Hepatocyte (in vitro differentiated cells): ENCODE data around the gene RAB8A. TPM values are rescaled to one million over a fixed set of nuclear protein-coding genes. Genes with fewer than 3 reads are reported as not detected.

ENCODE experiments used
- DNase-seq: peaks from one replicate; pipeline ENCODE4 v3.0.0-alpha.2; 2016; ENCODE audit warnings: low spot score
- H2AFZ ChIP-seq: fragments of 200-600 bp; sonication (generic); 2 replicates; pipeline ENCODE4 v1.6.0; 2016; ENCODE audit warnings: antibody characterized with exemption, mild to moderate bottlenecking
- H3K27ac ChIP-seq: fragments of 200-600 bp; sonication (generic); 2 replicates; pipeline ENCODE4 v1.5.1; 2016; ENCODE audit warnings: mild to moderate bottlenecking
- H3K27me3 ChIP-seq: fragments of 200-600 bp; sonication (generic); 2 replicates; pipeline ENCODE4 v1.6.1; 2016
- H3K36me3 ChIP-seq: fragments of 200-600 bp; sonication (generic); replicated peaks from 2 replicates; pipeline ENCODE4 v1.5.1; 2016; ENCODE audit warnings: low read depth; ENCODE audit not compliant: insufficient read depth
- H3K4me1 ChIP-seq: fragments of 200-600 bp; sonication (generic); 2 replicates; pipeline ENCODE4 v1.5.1; 2016; ENCODE audit warnings: mild to moderate bottlenecking, moderate library complexity; ENCODE audit not compliant: insufficient read depth
- H3K4me2 ChIP-seq: fragments of 200-600 bp; sonication (generic); 2 replicates; pipeline ENCODE4 v1.6.0; 2016
- H3K4me3 ChIP-seq: fragments of 200-600 bp; sonication (generic); 2 replicates; pipeline ENCODE4 v1.5.1; 2016; ENCODE audit warnings: mild to moderate bottlenecking
- H3K79me2 ChIP-seq: fragments of 200-600 bp; sonication (generic); 2 replicates; pipeline ENCODE4 v1.6.0; 2017; ENCODE audit warnings: mild to moderate bottlenecking
- H3K9me2 ChIP-seq: fragments of 200-600 bp; sonication (generic); replicated peaks from 2 replicates; pipeline ENCODE4 v1.6.0; 2017; ENCODE audit warnings: mild to moderate bottlenecking; ENCODE audit not compliant: insufficient read depth
- H3K9me3 ChIP-seq: fragments of 200-600 bp; sonication (generic); 2 replicates; pipeline ENCODE4 v1.5.1; 2016; ENCODE audit warnings: low read depth, mild to moderate bottlenecking
- H4K20me1 ChIP-seq: fragments of 200-600 bp; sonication (generic); 2 replicates; pipeline ENCODE4 v1.6.0; 2016; ENCODE audit warnings: mild to moderate bottlenecking; ENCODE audit not compliant: insufficient read depth, poor library complexity, severe bottlenecking
- EZH2 ChIP-seq: fragments of 200-600 bp; sonication (generic); IDR thresholded peaks from 2 replicates; pipeline ENCODE4 v1.6.1; 2016; ENCODE audit warnings: antibody characterized with exemption, mild to moderate bottlenecking, borderline replicate concordance
- EZH2phosphoT487 ChIP-seq: fragments of 200-600 bp; sonication (generic); IDR thresholded peaks from one replicate; pipeline ENCODE4 v1.6.1; 2018; ENCODE audit warnings: antibody characterized with exemption, mild to moderate bottlenecking, low read depth, moderate library complexity; ENCODE audit not compliant: unreplicated experiment, severe bottlenecking
- WGBS: methylation state at CpG from one replicate; pipeline ENCODE4 v1.1.6; 2016; ENCODE audit warnings: low lambda C conversion rate; ENCODE audit errors: missing lambda C conversion rate; 5-methylcytosine and 5-hydroxymethylcytosine counted together
- polyA plus RNA-seq: library from polyadenylated mRNA; unstranded; fragments of >200 nt; fragmentation: Nextera tagmentation; extraction: Ambion mirVana; gene quantifications from 2 replicates; pipeline ENCODE4 v1.2.1, GENCODE V29; 2016
- total RNA-seq: library from RNA; depleted of rRNA; stranded (reverse); fragments of >200 nt; gene quantifications from 2 replicates; pipeline ENCODE4 v1.2.3, GENCODE V29; 2014
- TF ChIP-seq, protein P1 (sequence below): fragments of 200-600 bp; sonication (generic); IDR thresholded peaks from 2 replicates; pipeline ENCODE4 v1.5.1; 2016; ENCODE audit warnings: antibody characterized with exemption, mild to moderate bottlenecking; ENCODE audit not compliant: poor library complexity

The RAB8A gene
- total and polyA plus RNA-seq, 2 experiments from 2014 or later = 60.2 to 89.5 TPM

DNA sequence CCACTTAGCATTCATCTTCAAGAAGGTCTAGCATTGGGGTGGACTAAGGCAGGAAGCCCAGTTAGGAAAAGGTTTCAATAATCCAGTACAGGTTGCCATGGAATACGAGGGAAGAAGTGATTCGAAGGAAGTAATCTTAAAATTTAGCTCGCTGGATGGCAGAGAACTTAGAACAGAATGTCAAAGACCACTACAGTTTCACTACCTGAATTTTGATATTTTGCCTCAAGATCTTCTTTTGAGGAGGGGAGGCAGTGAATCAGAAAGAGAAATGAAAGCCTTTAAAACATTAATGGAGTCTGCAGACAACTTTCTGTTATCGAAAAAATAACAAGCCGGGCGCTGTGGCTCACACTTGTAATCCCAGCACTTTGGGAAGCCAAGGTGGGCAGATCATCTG, 7.0 kb upstream of the RAB8A start:
- Histone ChIP-seq H3K9me2 (no peaks in the 10 kb centered on the region), H3K36me3 (no peaks in the 10 kb centered on the region), H3K9me3 (no peaks in the 10 kb centered on the region), H2AFZ (no peak overlapping the region), H3K4me2 (no peak overlapping the region), H3K4me1 (peaks cover 7% of the 10 kb centered on the region), H3K4me3 (no peak overlapping the region), H3K27me3 (no peaks in the 10 kb centered on the region), H3K79me2 (peaks cover 4% of the 10 kb centered on the region), H4K20me1 (no peaks in the 10 kb centered on the region), H3K27ac (no peak overlapping the region)
- DNase-seq = no peak
- WGBS = 95% methylated on average over 6 of the region's 6 CpGs
- no peak for TF ChIP-seq EZH2phosphoT487
- no peak for TF ChIP-seq EZH2
- TF ChIP-seq, protein P1, sequence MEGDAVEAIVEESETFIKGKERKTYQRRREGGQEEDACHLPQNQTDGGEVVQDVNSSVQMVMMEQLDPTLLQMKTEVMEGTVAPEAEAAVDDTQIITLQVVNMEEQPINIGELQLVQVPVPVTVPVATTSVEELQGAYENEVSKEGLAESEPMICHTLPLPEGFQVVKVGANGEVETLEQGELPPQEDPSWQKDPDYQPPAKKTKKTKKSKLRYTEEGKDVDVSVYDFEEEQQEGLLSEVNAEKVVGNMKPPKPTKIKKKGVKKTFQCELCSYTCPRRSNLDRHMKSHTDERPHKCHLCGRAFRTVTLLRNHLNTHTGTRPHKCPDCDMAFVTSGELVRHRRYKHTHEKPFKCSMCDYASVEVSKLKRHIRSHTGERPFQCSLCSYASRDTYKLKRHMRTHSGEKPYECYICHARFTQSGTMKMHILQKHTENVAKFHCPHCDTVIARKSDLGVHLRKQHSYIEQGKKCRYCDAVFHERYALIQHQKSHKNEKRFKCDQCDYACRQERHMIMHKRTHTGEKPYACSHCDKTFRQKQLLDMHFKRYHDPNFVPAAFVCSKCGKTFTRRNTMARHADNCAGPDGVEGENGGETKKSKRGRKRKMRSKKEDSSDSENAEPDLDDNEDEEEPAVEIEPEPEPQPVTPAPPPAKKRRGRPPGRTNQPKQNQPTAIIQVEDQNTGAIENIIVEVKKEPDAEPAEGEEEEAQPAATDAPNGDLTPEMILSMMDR = no peak

DNA sequence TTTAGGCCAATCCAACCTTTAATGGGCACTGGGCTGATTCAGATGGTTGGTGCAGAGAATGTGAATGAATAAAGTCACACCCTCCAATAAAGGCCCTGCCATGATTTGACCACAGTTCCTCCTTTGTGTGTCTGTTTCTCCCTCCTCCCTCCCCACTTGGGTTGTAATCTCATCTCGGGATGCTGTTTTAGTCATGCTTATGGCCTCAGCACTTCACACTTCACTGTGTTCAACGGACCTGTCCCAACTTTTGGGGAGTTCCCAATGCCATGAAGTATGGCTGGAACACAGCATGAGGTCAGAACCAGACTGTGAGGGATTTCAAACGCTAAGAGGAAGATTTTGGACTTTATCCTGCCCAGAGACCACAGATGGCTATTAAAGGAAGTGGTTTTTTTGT, 5.6 kb upstream of the RAB8A start:
- no peak overlapping the region for H3K4me2 ChIP-seq
- peaks cover 7% of the 10 kb centered on the region for H3K4me1 ChIP-seq
- WGBS = 22% methylated on average over 3 of the region's 3 CpGs
- TF ChIP-seq EZH2 (no peak), EZH2phosphoT487 (no peak)
- TF ChIP-seq, protein P1 = no peak
- no peak overlapping the region for H2AFZ ChIP-seq
- H3K79me2 ChIP-seq = no peaks in the 10 kb centered on the region
- no peaks in the 10 kb centered on the region for H3K9me3 ChIP-seq
- no peaks in the 10 kb centered on the region for H3K9me2 ChIP-seq
- no peaks in the 10 kb centered on the region for H3K36me3 ChIP-seq
- no peak overlapping the region for H3K4me3 ChIP-seq
- no peak overlapping the region for H3K27ac ChIP-seq
- no peaks in the 10 kb centered on the region for H3K27me3 ChIP-seq
- no peak for DNase-seq
- no peaks in the 10 kb centered on the region for H4K20me1 ChIP-seq

DNA sequence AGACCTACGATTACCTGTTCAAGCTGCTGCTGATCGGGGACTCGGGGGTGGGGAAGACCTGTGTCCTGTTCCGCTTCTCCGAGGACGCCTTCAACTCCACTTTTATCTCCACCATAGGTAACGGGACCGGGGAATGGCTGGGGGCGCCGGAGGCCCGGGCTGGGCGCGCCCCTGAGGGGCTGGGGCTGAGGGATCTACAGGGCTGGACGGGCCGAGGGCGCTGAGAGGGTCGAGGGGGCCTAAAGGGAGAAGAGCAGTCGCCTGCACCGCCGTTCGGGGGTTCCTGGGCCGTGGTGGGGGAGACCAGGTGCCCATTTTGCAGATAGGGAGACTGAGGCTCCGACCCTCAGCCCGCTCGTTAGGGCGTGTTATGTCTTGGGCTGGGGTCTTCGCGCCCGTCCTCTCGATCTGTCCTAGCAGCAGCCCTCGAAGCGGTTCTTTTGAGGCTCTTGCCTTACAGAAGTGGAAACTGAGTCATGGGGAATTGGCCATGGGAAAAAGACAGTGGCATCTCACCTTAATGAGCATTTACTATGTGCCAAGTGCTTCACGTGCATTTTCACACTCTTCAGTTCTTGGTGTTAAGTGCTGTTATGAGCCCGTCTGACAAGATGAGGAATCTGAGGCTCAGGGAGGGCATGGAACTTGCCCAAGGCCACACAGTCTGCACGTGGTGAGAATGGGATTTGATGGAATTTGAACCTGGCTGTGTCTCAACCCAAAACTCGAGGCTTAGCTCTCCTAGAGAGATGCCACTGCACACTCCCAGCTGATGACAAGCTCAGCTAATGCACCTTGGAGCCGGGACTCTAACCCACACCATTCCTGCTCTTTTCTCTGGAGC, 442 bp downstream of the RAB8A start:
- no peak for DNase-seq
- Histone ChIP-seq H3K27me3 (no peaks in the 10 kb centered on the region), H3K27ac (peak overlapping the region; percentile 84), H3K4me1 (peaks cover 12% of the 10 kb centered on the region), H3K9me2 (no peaks in the 10 kb centered on the region), H3K9me3 (no peaks in the 10 kb centered on the region), H4K20me1 (peaks cover 9% of the 10 kb centered on the region), H3K4me3 (peak overlapping the region; percentile 59), H3K4me2 (peak overlapping the region; percentile 95), H2AFZ (peak overlapping the region; percentile 24), H3K36me3 (no peaks in the 10 kb centered on the region), H3K79me2 (peaks cover 50% of the 10 kb centered on the region)
- TF ChIP-seq EZH2 = no peak
- no peak for TF ChIP-seq EZH2phosphoT487
- TF ChIP-seq, protein P1 = no peak
- 5% methylated on average over 32 of the region's 37 CpGs for WGBS
